GM18508 (cell line): Measurements from ENCODE around the gene SHH.
"Not testable (repeated sequence)": the region's sequence is repeated elsewhere in the genome, so short reads cannot be mapped to it uniquely, and the experiment has no call there.

Experiments
- ATAC-seq: cut with Tn5 transposase; IDR thresholded peaks from one replicate; pipeline ENCODE4 v1.9.1; 2021; ENCODE audit warnings: moderate number of reproducible peaks; ENCODE audit not compliant: insufficient read depth, unreplicated experiment

SHH gene

DNA sequence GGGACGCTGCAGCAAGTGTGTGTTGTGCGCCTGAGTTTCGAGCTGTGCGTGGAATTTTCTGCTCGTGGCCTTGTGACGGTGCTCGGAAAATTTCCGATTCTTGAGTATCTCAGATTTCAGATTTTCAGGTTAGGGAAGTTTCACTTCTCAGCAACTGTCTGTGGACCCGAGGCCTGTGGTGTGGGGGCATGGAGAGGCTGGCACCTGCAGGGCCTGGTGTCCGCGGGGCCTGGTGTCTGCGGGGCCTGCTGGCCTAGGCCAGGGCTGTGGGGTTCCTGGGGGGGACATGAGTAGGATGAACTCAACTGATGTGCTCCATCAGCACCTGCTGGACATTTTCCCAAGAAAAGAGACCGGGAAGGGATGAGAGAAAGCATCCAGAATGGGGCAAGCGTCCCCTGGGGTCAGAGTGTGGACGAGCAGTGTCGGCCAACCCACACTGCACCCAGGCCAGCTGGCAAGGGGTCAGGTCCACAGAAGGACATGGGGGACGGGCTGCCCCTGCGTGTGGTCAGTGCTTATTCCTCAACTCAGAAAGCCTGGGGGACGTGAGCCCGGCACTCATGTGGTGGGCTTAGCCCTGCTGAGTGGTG lies 31.3 kb upstream of the SHH start:
- ATAC-seq: no peak

DNA sequence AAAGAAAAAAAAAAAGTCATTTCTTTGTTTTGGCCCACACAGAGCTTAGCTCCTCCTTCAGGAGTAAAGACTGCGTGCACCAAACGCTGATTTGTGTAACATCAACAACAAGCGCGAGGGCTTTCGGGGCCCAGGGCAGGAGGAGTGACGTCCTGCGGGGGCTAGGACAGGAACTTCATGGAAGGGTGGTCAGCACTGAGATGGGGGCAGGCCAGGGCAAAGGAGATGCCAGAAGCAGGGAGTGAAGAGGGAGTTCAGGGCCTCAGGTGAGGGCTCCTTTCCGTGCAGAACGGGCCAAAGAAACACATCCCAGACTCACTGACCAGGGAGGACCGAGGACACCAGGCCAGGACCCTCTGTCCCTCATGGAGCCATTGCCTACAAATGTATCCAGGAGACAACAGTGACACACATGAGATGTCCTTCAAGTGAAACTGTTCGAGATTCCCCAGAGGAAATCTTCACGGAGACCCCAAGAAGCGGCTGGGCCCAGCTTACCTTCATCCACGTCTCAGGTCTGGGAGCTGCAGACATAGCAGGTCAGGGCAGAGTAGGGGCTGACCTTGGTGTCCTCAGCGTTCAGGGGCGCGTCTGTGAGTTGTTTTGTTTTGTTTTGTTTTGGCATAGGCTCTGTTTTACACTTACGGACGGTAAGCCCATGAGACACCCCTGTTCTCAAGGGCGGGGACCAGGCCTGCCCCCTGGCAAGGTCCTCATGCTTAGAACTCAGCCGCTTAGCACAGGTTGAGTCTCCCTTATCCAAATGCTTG lies 30.4 kb upstream of the SHH start:
- no peak for ATAC-seq

DNA sequence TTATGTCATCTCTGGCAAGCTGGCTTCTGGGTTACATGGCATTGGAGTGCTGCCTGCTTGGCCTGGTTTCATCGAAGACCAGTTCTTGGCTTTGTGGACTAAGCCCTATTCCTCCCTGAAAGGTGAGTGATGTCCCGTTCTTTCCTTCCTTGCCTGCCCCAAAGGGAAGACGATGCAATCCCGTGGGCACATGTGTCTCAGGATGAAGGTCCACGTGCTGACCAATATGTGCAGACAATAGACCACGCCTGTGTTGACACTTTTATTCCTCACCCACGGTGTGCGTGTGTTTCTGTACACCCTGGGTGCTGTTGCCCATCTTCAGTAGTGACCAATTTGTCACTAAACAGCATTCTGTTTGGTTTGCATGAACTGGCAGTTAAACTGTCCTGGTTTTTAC lies 28.6 kb upstream of the SHH start:
- ATAC-seq: no peak

DNA sequence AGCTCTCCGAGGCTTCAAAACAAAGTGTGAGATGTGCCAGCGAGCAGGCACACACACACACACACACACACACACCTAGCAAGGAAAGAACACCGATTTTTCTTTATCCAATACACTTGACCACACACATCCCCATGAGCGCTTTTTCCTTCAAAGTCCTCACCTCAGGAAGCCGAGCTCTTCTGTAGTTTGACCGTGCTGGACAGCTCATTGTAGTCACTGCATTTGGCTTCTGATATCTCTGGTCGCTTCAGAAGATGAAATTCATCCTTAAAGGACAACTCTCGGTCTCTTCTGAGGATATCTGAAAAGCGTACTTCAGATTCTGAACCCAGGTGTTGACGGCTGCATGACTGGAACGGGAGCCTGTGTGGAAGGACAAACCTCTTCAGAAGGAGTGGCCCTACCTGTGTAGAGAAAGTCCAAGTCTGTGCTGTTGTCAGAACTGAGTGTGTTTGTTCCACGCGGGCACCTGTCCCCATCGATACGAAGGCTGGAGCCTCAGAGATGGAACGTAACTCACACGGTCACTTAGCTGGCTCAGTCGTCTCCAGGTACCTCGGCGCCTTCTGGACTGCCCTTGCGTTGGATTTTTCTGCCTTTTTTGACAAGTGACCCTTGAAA lies 28.1 kb upstream of the SHH start:
- no peak for ATAC-seq

DNA sequence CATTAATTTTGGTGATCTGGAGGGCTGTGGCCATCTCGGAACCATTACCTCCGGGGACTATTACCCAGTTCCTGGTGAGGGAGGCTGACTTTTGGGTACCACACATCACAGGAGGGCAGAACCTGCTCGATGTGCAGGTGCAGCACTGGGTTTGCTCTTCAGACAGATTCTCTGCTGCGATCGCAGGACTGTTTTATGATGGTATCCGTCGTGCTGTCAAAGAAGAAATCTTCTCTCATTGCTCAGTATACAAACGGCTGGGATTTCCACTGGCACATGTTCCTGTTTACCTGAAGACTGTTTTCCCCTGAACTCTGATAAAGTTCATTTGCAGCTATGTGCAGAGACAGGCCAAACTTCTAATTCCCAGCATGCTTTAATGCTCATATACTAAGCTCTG lies 27.2 kb upstream of the SHH start:
- no peak for ATAC-seq

DNA sequence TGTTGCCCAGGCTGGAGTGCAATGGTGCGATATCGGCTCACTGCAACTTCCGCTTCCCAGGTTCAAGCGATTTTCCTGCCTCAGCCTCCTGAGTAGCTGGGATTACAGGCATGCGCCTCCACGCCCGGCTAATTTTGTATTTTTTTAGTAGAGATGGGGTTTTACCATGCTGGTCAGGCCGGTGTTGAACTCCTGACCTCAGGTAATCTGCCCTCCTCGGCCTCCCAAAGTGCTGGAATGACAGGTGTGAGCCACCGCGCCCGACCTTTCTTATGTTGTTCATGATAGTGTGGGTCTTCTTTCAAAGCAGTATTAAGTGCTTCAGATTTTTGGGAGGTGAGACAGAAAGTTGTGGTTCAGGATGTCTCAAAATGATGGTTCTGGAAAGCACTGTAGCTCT lies 26.0 kb upstream of the SHH start:
- ATAC-seq: not testable (repeated sequence)

DNA sequence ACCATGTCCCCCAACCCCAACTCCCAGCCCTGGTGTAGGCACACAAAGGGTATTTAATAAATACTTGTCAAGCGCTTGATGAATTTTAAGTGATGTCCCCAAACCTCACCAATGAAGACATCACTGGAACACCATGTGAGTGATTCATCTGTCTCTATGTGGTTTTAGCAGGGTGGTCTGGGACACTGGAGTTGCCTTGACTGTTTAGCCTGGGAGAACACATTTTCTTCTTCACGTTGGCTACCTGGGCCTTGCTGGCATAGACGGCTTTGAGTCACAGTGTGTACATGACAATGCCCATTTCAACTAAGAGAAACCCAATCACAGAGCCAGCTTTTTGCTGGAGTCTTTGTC lies 24.8 kb upstream of the SHH start:
- no peak for ATAC-seq

DNA sequence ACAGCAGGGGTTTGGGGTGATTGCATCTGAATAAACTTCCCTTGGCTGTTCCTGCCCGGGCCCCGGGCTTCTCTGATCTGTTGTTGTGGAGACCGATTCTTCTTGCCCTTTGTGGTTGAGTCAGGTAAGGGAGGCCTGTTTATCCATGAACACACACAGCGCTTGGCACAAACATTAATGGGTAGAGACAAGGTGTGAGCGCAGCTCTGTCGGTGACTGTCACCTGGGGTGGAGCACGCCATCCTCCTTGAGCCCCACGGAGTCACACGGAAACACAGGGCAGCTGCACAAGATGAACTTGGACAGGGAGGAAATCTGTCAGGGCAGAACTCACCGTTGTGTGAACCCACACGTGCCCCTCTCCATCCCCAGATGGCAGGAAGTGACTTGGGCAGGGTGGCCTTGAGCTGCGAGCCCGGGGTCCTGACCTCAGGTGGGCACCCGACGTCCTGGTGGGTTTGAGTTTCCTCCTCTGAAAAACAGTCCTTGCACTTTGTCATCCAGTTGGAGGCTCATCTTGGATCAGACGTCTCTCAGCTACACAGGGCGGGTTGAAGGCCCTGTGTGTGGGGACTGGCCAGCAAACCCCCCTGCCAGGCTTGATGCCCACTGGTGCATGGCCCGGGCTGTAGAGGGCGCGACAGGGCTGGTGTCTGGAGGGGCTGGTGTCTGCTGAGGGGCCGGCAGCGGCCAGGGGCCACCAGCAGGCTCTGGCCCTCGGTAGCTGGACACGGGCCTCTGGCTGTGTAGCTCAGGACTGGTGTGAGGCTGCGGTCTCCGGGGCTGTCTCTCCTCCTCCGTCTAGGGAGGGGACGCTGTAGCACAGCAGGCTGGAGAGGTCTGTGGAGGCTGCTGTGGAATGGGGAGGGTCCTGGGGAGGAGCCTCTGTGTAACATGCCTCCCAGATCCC lies 24.2 kb upstream of the SHH start:
- ATAC-seq: no peak

DNA sequence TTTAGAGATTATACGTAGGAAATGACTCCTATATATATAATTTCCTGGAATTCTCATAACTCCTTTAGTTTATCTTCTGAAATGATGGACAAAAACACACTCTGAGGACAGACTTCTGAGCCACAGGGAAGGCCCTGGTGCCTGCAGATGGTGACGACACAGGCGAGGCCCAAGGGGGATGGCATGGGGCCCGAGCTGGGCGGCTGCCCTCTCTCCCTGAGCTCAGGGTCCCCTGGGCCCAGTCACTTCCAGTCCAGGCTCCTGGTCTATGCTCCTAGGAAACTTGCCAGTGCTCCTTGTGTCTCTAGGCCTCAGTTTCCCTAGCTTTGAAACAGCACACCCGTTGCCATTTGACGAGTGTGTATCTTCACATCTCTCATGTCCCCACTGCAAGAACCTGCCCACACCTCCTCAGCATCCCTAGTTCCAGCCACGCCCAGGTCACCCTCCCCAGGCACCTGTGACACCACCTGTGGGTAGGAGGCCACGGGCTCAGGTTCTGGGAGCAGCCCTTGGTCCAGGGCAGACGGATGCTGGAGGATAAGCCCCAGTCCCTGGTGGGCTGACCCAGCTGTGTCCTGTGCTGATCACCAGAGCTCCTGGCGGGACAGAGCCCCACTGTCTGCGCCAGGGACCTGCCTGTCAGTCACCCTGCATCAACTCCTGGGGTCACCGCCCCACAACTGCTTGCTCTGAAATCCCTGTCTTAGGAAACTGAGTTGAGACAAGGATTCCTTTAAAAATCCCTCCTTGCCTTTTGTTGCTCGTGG lies 23.4 kb upstream of the SHH start:
- no peak for ATAC-seq

DNA sequence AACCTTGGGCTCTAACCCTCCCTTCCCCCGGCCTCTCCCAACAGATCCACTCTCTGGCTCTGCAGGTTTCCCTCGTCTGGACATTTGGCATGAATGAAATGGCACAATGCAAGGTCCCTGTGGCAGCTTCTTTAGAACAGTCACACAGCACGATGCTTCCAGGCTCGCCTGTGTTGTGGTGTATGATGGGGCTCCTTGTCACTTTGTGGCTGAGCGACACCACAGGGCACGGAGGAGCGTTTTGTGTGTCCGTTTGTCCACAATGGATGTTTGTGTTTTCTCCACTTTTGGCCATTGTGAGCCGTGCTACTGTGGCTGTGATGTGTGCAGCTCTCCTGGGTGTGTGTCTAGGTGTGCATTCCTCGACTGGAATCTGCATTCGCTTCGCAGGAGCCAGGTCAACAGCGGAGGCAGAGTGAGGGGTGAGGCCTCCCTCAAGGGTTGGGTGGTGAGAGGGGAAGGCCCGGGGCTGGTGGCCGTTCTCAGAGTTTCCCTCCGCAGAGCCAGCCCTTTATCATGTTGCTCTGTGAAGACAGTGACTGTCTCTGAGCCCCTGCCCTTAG lies 22.3 kb upstream of the SHH start:
- no peak for ATAC-seq

DNA sequence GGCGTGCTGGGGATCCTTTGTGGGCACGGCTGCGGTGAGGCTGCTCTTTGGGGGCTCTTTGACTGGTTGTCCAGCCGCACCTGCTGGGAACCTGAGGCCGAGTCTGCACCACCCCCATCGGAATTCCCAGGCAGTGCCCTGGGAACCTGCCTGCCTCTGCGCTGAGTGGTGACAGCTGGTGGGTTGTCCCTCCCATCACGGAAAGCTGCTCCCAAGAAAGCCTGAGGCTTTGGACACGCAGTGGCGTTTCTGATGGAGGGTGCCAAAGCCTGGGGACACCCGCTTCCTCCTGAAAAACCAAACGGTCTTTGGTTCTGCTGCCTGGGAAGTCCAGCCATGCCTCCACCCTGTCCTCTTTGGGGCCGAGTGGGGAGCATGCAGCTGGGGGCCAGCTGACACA lies 21.4 kb upstream of the SHH start:
- ATAC-seq: no peak

DNA sequence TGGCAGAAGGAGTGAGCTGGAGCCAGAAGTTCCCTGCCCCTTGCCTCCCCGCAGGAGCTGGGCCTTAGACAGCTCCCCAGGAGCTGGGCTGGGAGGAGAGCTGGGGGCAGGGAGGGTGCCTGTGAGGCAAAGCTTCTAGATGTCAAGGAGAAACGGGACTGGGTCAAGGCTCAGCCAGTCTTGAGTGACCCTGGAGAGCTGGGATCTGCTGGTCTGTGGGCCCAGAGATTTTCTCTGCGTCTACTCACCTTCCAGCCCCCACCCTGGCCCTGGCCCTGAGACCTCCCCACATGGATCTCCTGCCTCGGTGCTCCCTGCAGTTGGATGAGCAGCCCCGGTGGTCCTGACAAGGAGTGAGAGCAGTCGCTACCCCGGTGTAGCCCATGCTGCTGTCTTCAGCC lies 20.3 kb upstream of the SHH start:
- no peak for ATAC-seq

DNA sequence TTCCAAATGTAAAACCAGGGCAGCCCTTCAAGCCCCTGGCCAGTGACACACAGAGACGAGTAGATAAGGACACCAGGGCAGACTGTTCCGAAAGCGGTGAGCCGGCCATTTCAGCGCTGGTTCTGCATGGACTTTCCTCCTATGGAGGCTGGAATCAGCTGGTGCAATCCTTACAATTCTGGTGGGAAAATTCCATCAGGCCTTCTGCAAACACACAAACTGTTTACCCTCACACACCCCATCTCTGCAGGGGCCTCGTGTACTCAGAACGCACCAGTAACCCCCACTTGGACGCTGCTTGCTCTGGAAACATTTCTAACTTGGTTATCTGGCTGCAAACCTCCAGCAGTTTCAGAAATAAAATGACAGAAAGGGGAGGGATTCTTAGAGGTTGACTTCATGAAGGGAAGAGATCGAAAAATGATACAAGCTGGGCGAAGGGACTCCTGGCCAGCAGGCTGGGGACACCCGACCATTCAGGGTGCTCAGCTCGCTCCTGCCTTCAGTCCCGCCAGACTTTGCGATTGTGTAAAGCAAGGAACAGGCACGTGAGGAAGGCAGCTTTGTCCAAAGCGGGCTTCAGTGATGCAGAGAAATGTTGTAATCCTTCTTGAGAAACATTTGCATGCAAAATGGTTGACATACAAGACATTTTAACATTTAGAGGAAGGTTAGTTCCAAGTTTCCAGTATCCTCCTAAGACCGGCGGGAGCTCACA lies 19.7 kb upstream of the SHH start:
- no peak for ATAC-seq

DNA sequence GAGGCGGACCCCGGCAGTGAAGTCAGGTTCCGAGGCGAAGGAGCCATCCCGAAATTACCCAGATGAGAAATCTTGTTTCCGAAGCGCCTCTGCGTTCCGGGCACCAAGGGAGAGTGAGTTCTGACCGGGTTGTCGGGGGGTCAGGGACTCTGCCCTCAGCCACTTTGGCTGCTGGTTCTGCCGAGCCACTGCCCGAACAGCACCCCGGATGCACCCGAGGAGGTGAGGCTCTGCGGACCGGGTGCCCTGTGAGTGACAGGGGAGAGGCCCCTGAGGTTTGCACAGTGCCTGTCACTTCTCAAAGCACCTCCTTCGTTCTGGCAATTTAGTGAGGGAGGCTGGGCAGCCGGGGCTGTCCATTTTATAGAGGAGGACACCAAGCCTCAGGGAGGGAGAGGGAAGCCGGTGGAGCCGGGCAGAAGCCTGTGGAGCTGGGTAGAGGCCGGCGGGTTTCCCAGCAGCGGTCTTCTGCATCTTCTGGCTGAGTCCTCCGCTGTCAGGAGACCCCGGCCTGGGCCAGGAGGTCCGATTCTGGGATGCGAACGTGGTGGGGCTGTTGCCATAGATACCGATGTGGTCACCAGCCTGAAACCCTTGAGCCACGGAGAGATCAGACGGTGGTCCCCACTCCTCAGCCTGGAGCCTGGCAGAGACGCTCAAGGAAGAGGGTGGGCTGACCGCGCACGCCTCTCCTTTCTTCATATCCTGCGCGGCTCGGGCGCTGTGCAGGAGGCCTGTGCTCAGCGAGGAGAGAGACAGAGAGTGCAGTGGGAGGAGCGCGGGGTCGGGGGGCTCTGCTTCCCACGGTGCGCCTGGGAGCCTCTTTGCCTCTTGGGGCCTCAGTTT lies 18.9 kb upstream of the SHH start:
- no peak for ATAC-seq

DNA sequence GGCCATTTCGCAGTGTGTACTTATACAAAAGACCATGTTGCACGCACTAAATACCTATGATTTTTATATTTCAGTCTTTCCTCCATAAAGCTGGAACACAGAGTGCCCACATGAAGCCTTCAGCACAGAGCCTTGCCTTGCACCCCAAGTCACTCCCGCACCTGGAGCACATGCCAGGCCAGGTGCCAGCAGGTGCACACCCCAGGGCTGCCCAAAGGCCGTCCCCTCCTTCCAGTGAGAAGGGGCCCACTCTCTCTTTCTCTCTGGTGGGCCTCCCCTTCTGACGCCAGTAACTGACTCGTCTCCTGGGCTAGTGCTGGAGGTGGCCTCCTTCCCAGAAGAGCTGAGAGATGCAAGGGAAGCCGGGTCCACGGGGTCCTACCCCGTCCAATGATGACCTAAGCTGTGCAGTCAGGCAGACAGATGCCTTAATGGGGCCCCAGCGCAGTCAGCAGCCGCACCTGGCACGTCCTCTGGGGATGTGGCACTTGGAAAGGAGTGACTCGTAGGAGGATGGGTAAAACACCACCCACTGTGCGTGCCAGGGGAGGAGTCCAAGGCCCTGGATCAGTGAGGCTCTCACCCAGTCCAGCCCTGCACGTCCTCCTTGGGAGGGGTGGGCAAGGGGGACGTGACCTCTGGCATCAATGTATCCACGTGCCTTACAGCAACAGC lies 17.7 kb upstream of the SHH start:
- no peak for ATAC-seq

DNA sequence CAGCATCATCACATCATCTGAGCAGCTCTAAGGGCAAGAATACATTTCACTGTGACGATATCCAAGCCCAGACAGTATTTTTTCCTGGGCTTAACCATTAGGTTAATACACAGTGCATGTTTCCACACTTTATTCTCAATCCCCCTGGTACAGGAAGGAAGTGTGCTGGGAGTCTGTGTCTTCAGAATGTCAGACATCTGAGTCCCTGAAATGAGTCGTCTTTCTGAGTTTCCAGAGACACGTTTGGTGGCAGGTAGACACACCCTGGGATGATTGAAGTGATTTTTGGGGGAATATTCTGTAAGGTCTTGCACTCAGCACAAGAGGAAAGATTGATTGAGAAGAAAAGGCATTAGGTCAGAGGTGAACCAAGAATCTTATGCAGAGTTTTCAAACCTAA lies 13.1 kb upstream of the SHH start:
- ATAC-seq: no peak

DNA sequence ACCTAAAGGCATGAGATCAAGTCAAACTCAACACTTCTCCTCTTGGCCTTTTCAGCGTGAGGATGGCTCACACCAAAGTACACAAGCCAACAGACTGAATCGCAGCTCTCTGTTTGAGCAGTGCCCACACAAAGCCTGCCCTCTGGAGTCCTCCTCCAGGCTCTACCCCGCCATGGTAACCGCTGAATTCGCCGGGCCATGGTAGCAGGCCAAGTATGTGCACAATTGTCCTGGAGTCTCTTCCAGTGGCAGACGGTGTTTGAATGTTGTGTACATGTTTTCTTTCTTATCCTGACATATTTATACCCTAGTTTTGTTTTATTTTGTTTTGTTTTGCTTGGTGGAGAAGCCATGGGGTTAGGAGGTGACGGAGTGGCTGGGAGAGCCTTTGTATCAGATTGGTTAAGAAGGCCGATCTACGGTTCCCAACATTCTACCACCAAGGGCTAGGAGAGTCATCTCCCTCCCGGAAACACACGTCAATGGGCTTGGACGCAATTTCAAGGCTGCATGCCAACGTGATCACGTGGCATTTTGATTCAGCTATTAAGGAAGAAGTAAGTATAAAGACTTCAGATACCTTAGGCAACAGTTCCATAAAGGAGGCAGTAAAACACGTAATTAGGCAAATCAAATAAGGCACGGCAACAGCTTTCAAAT lies 12.1 kb upstream of the SHH start:
- no peak for ATAC-seq
